GM12874 (cell line): ENCODE results near the gene TMPRSS15.

Source experiments
- CTCF ChIP-seq: IDR thresholded peaks from 2 replicates; pipeline ENCODE4 v1.5.1; 2011; ENCODE audit warnings: low read depth, mild to moderate bottlenecking, control low read depth, low read length, moderate library complexity; ENCODE audit not compliant: insufficient read depth

TMPRSS15 gene

GRCh38 chr21:18285379-18285778 lies 118.2 kb downstream of the TMPRSS15 start:
- no peak for TF ChIP-seq CTCF

DNA sequence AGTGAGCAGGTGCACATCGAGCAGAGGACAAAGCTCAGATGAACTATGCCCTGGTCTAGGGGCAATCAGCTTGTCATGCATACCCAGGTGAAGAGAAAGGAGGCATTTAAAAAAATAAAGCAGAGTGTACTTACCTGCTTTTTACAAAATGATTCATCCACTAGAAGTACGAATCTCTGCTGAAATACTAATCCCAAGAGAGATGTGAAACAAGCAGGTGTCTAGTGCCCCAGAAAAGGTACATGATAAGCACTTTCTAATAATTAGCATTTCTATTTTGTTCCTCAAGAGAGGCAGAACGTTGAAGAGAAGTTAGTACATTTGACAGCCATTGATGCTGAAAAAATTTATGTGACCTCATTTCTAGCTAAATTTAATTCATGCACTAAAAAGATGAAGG lies 127.8 kb downstream of the TMPRSS15 start:
- no peak for TF ChIP-seq CTCF

- no peak for TF ChIP-seq CTCF
These were observed 129.2 kb downstream of the TMPRSS15 start for GRCh38 chr21:18274370-18274769.

- TF ChIP-seq CTCF, result no peak
These were observed 130.2 kb downstream of the TMPRSS15 start for GRCh38 chr21:18273400-18273799.

DNA sequence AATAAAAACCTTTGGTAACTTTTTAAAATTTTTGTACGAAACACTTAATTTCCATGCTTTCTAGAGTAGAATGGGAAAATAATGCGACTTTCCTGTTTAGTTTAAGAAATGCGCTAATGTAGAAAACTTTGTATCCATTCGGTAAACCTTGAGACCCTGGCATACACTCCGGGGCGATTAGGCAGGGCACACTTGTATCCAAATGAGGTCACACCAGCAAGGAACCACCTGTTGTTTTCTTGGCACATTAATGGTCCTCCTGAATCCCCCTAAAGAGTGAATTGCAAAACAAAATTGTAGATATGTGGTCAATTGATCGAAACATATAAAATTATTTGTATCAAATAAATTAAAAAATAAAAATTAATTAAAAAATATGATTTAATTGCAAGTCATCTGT lies 133.7 kb downstream of the TMPRSS15 start:
- TF ChIP-seq CTCF, result no peak

DNA sequence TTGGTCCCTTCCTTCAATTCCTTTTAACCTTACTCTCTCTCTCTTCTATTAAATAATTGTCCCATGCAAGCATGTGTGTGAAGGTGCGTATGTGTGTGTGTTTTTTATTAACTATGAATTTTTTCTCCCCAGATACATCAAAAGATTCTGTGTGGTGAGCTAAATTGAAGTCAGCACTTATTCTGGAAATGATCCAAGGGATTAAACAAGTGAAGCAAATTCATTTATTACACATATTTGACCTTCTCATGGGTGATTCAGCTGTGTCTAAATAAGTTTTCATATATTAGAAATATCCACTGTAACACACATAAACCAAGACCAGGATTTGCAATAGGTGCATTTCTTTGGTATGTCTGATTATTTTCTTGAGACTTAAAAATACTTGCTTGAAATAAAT lies 134.7 kb downstream of the TMPRSS15 start:
- no peak for TF ChIP-seq CTCF

DNA sequence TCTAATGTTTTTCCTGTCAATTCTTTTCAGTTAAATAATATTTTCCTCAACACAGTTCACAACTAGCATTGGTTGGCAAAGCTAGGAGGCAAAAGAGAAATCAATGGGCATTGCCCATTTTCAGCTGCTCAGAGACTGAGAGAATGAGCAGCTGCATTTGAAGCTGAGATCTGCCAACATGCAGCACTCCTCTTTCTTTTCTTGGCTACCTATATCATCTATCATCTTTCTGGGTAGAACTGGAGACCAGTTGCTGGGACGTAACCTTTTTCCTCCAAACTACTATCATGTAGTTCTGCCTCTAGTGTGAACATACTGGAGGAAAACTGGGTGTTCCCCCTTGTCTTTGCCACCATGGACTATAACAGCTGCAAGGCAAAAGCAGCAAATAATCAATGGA lies 136.1 kb downstream of the TMPRSS15 start:
- no peak for TF ChIP-seq CTCF

GRCh38 chr21:18265944-18266343 lies 137.6 kb downstream of the TMPRSS15 start:
- TF ChIP-seq CTCF, result no peak
